Caco-2 (cell line): ENCODE measurements around the gene PLXNA2. TPM values are rescaled to one million over a fixed set of nuclear protein-coding genes. Genes with fewer than 3 reads are reported as not detected.

Source experiments
- BruUV-seq: library from RNA; stranded (reverse); fragments of 400-500 nt; replicated peaks from 2 replicates; lab custom pipeline; 2021; lab: Mats Ljungman, UMichigan
- CTCF ChIA-PET: fragments of 300-600 bp; sonication (Branson Sonifier 250); formaldehyde crosslinking; loops from one replicate; lab custom pipeline; 2022; ENCODE audit warnings: antibody characterized with exemption; lab: Charles Lee
- POLR2A ChIA-PET: fragments of 300-600 bp; sonication (Branson Sonifier 250); formaldehyde crosslinking; loops from one replicate; lab custom pipeline; 2022; ENCODE audit warnings: antibody characterized with exemption; lab: Charles Lee
- DNase-seq, 2 experiments: peaks; one replicate each; pipeline versions ENCODE4 v3.0.0 to v3.0.0-alpha.2; 2020 to 2022
- H3K27me3 ChIP-seq: replicated peaks from 2 replicates; pipeline ENCODE4 v1.6.0; 2011; ENCODE audit warnings: low read length; ENCODE audit not compliant: control insufficient read depth, insufficient read depth
- H3K36me3 ChIP-seq: 2 replicates; pipeline ENCODE4 v1.5.1; 2011; ENCODE audit warnings: low read length; ENCODE audit not compliant: control insufficient read depth, insufficient read depth
- H3K4me1 ChIP-seq: fragments of 250-450 bp; sonication (Bioruptor Pico); 2 replicates; pipeline ENCODE4 v1.5.1; 2020; ENCODE audit warnings: mild to moderate bottlenecking
- H3K4me3 ChIP-seq: 2 replicates; pipeline ENCODE4 v1.5.1; 2011; ENCODE audit warnings: low read depth, mild to moderate bottlenecking, control low read depth, low read length
- H3K9me3 ChIP-seq: fragments of 250-450 bp; sonication (Bioruptor Pico); 2 replicates; pipeline ENCODE4 v1.5.1; 2020; ENCODE audit warnings: mild to moderate bottlenecking, moderate library complexity
- H3K27ac Mint-ChIP-seq: one replicate; pipeline ENCODE4 v1.8.0; 2022; ENCODE audit warnings: mixed read lengths; ENCODE audit not compliant: unreplicated experiment
- H3K27me3 Mint-ChIP-seq: one replicate; pipeline ENCODE4 v1.8.0; 2022; ENCODE audit warnings: mixed read lengths; ENCODE audit not compliant: insufficient read depth, unreplicated experiment
- H3K36me3 Mint-ChIP-seq: one replicate; pipeline ENCODE4 v1.8.0; 2022; ENCODE audit warnings: mild to moderate bottlenecking, mixed read lengths; ENCODE audit not compliant: insufficient read depth, unreplicated experiment
- H3K4me1 Mint-ChIP-seq: one replicate; pipeline ENCODE4 v1.8.0; 2022; ENCODE audit warnings: low read depth, mixed read lengths; ENCODE audit not compliant: unreplicated experiment
- H3K4me3 Mint-ChIP-seq: one replicate; pipeline ENCODE4 v1.8.0; 2022; ENCODE audit warnings: mild to moderate bottlenecking, moderate library complexity, mixed read lengths; ENCODE audit not compliant: unreplicated experiment
- H3K9me3 Mint-ChIP-seq: one replicate; pipeline ENCODE4 v1.8.0; 2022; ENCODE audit warnings: mixed read lengths; ENCODE audit not compliant: unreplicated experiment
- intact Hi-C: fragments of 100-400 bp; cut with micrococcal nuclease; formaldehyde crosslinking; loops from one replicate; pipeline ENCODE4 v1.10.0; 2022; ENCODE audit not compliant: unreplicated experiment
- total RNA-seq: library from RNA; stranded (reverse); gene quantifications from 2 replicates; pipeline ENCODE4 v1.2.3, GENCODE V29; 2022
- TF ChIP-seq, protein P1 (sequence below), 2 experiments: fragments of 200-600 bp in 1 of 2; IDR thresholded peaks; 1 replicate in 1 of 2; 2 replicates in 1 of 2; pipeline versions ENCODE4 v1.5.1 to v1.8.0; 2011 to 2022; ENCODE audit warnings: antibody characterized with exemption in 1 of 2, control low read depth in 1 of 2, inconsistent platforms in 1 of 2, low read depth in 1 of 2, low read length in 1 of 2, mild to moderate bottlenecking in 1 of 2, moderate library complexity in 1 of 2; ENCODE audit not compliant: insufficient read depth in 1 of 2, severe bottlenecking in 1 of 2, unreplicated experiment in 1 of 2

Gene PLXNA2
- total RNA-seq, 1 experiment from 2014 or later: 3.2 TPM

DNA sequence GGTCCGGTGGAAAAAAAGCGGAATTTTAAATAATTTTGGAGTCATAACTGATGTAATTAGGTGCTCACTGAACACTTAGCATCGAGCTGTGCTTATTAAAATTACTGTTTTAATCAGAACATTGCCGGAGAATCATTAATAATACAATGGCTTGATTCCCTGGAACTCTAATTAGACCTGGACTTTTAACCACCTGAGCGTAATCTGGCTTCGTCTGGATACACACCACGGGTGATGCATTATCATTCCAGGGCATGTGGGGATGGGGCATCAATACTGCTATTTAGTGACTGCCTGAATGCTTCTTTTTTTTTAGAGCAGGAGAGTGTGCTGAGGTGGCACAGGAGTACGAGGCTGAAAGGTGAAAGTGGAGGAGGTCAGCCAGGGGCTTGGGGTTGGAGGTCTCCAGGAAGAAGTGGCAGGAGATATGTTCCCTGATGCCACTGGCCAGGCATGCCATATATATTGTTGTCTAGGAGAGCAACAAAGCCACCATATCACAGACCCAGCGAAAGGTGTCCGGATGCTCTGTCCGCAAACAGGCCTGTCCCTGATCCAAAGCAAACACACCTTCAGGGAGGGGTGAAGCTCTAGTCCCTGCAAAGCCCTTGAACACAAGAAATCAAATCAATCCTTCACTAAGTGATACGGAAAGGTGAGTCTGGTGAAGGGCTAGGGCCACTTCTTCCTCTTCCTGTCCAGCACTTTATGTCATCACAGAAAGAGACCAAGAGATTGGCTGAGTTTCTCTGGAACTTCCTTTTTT is 125.2 kb downstream of the PLXNA2 start:
- Mint-ChIP-seq H3K4me1 (peaks cover 12% of the 10 kb centered on the region), H3K36me3 (no peaks in the 10 kb centered on the region), H3K9me3 (no peaks in the 10 kb centered on the region), H3K27ac (no peak overlapping the region), H3K4me3 (no peak overlapping the region), H3K27me3 (no peaks in the 10 kb centered on the region)
- peaks cover 24% of the 10 kb centered on the region for H3K4me1 ChIP-seq
- TF ChIP-seq, protein P1, sequence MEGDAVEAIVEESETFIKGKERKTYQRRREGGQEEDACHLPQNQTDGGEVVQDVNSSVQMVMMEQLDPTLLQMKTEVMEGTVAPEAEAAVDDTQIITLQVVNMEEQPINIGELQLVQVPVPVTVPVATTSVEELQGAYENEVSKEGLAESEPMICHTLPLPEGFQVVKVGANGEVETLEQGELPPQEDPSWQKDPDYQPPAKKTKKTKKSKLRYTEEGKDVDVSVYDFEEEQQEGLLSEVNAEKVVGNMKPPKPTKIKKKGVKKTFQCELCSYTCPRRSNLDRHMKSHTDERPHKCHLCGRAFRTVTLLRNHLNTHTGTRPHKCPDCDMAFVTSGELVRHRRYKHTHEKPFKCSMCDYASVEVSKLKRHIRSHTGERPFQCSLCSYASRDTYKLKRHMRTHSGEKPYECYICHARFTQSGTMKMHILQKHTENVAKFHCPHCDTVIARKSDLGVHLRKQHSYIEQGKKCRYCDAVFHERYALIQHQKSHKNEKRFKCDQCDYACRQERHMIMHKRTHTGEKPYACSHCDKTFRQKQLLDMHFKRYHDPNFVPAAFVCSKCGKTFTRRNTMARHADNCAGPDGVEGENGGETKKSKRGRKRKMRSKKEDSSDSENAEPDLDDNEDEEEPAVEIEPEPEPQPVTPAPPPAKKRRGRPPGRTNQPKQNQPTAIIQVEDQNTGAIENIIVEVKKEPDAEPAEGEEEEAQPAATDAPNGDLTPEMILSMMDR (IDR thresholded peaks at IDR 0.05; ENCODE audit: insufficient read depth in 1 of 2, low read depth in 1 of 2, low read length in 1 of 2, severe bottlenecking in 1 of 2, unreplicated experiment in 1 of 2): no peak
- CTCF ChIA-PET: interaction anchor here (0.6 to 1.9 kb wide), 3 partner anchors 13 to 249 kb away, joined by 3 to 11 read pairs (median 4); no protein-coding TSS in a partner anchor
- no peaks in the 10 kb centered on the region for H3K27me3 ChIP-seq
- no peaks in the 10 kb centered on the region for H3K36me3 ChIP-seq
- no peaks in the 10 kb centered on the region for H3K9me3 ChIP-seq
- intact Hi-C loops: no loop called here
- BruUV-seq: no TSS peak
- H3K4me3 ChIP-seq: no peak overlapping the region
- POLR2A ChIA-PET: no interaction called here
- DNase-seq: no peak

DNA sequence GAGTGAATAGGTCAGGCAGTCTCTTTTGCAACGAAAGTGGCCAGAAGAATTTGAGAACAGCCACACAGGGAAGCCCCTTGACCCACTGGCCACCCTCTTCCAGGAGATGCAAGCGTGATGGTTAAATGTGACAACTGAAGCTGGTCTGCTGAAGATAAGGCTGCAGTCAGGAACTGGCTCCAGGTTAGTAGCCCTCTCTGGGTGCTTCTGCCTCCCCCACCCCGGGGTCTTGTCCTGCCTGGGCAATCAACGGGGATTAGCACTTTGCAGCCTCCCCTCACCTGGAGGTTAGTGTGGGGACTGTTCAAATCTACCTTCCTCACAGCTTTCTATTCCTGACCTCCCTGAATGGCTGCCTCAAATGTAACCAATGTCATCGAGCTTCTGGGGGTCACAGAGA is 125.9 kb downstream of the PLXNA2 start:
- no peak for DNase-seq
- H3K4me1 ChIP-seq: peaks cover 24% of the 10 kb centered on the region
- H3K9me3 ChIP-seq: no peaks in the 10 kb centered on the region
- ChIA-PET CTCF (no interaction called here), POLR2A (no interaction called here)
- no peaks in the 10 kb centered on the region for H3K36me3 ChIP-seq
- Mint-ChIP-seq H3K27ac (no peak overlapping the region), H3K27me3 (no peaks in the 10 kb centered on the region), H3K36me3 (no peaks in the 10 kb centered on the region), H3K4me1 (peaks cover 12% of the 10 kb centered on the region), H3K4me3 (no peak overlapping the region), H3K9me3 (no peaks in the 10 kb centered on the region)
- no peak overlapping the region for H3K4me3 ChIP-seq
- TF ChIP-seq, protein P1 (IDR thresholded peaks at IDR 0.05; ENCODE audit: insufficient read depth in 1 of 2, low read depth in 1 of 2, low read length in 1 of 2, severe bottlenecking in 1 of 2, unreplicated experiment in 1 of 2): no peak
- intact Hi-C loops: no loop called here
- H3K27me3 ChIP-seq: no peaks in the 10 kb centered on the region
- BruUV-seq: no TSS peak

DNA sequence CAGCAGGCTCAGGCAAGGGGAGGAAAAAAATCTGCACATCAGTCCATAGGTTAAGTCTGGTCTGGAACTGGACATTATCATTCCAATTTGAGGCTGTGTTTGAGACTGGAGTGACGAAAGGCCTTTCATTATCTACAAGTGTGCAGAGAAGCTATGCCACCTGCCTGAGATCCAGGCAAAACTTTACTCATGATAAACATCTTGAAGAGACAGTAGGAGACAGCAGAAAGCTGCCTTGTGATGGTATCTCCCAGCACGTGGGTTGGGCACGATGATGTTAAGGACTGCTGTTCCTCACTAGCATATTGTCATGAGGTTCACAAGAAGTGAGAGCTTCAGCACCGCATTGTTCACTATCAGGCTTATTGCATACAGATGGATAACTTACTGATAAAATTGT is 126.4 kb downstream of the PLXNA2 start:
- Histone ChIP-seq H3K9me3 (no peaks in the 10 kb centered on the region), H3K4me1 (peaks cover 24% of the 10 kb centered on the region), H3K36me3 (no peaks in the 10 kb centered on the region), H3K4me3 (no peak overlapping the region), H3K27me3 (no peaks in the 10 kb centered on the region)
- H3K27ac Mint-ChIP-seq: no peak overlapping the region
- H3K27me3 Mint-ChIP-seq: no peaks in the 10 kb centered on the region
- intact Hi-C loops: no loop called here
- peaks cover 12% of the 10 kb centered on the region for H3K4me1 Mint-ChIP-seq
- H3K9me3 Mint-ChIP-seq: no peaks in the 10 kb centered on the region
- no peak for DNase-seq
- no peak overlapping the region for H3K4me3 Mint-ChIP-seq
- no TSS peak for BruUV-seq
- TF ChIP-seq, protein P1 (IDR thresholded peaks at IDR 0.05; ENCODE audit: insufficient read depth in 1 of 2, low read depth in 1 of 2, low read length in 1 of 2, severe bottlenecking in 1 of 2, unreplicated experiment in 1 of 2): no peak
- H3K36me3 Mint-ChIP-seq: no peaks in the 10 kb centered on the region
- ChIA-PET CTCF (no interaction called here), POLR2A (no interaction called here)
